ENCODE results near the gene MET. TPM values are rescaled to one million over a fixed set of nuclear protein-coding genes. Genes with fewer than 3 reads are reported as not detected.

MET gene
- total and polyA plus RNA-seq, 10 of the 15 experiments (the other 5 are each of a cell fraction or from before 2014, with no cell fraction given) = 0.01 to 0.21 TPM; not detected in 8

- H3K27ac ChIP-seq (ENCODE audit: control insufficient read depth, insufficient read depth) = no peak overlapping the region
- CTCF ChIA-PET = no interaction called here
- no peaks in the 10 kb centered on the region for H3K79me2 ChIP-seq (ENCODE audit: control insufficient read depth, insufficient read depth, low read length)
- H3K4me1 ChIP-seq (ENCODE audit: control insufficient read depth, insufficient read depth, low read length) = no peaks in the 10 kb centered on the region
- POLR2A ChIA-PET = no interaction called here
- H3K9me3 ChIP-seq (replicated peaks; ENCODE audit: control insufficient read depth, insufficient read depth, low read length) = no peaks in the 10 kb centered on the region
- H2AFZ ChIP-seq (ENCODE audit: control insufficient read depth, low read depth, low read length) = no peak overlapping the region
- no peaks in the 10 kb centered on the region for H4K20me1 ChIP-seq (ENCODE audit: control insufficient read depth, insufficient read depth)
- DNase-seq (ENCODE audit: low read depth, low spot score) = no peak
- in situ Hi-C loops (cut with MboI) = no loop called here
- BruUV-seq (replicated peaks) = no TSS peak
- intact Hi-C loops (cut with micrococcal nuclease; ENCODE audit: unreplicated experiment) = no loop called here
- no peak overlapping the region for H3K4me2 ChIP-seq (ENCODE audit: control insufficient read depth, insufficient read depth)
- H3K9ac ChIP-seq (ENCODE audit: control insufficient read depth, insufficient read depth, low read length) = no peak overlapping the region
- H3K4me3 ChIP-seq = no peak overlapping the region
- RAD21 ChIA-PET (ENCODE audit: unreplicated experiment) = no interaction called here
- SMC1A ChIA-PET (ENCODE audit: uncharacterized antibody, unreplicated experiment) = no interaction called here
- WGBS (ENCODE audit: insufficient coverage, insufficient replicate concordance, low lambda C conversion rate, missing lambda C conversion rate) = 89% methylated on average over 1 of the region's 1 CpG
- peaks cover 1 to 10% of the 10 kb centered on the region in 2 experiments; a peak in 3 of 4 replicates for H3K27me3 ChIP-seq (replicated peaks in 1 of 2; ENCODE audit: control insufficient read depth in 2 of 2, insufficient read depth in 2 of 2, low read length in 1 of 2)
- TF ChIP-seq MTA2 (IDR thresholded peaks at IDR 0.05; ENCODE audit: low read depth) (no peak), YBX1 (IDR thresholded peaks at IDR 0.05) (no peak), MYC (IDR thresholded peaks at IDR 0.05; ENCODE audit: insufficient read depth, insufficient read length, insufficient replicate concordance, low read length, severe bottlenecking) (no peak), ZNF384 (IDR thresholded peaks at IDR 0.05; ENCODE audit: borderline replicate concordance, low read depth, low read length) (no peak), RAD51 (IDR thresholded peaks at IDR 0.05) (no peak), POLR2A (IDR thresholded peaks at IDR 0.05; ENCODE audit: low read depth, low read length) (no peak), RELA (IDR thresholded peaks at IDR 0.05; ENCODE audit: borderline replicate concordance, partially characterized antibody) (no peak), JUNB (IDR thresholded peaks at IDR 0.05) (no peak), NR2C1 (IDR thresholded peaks at IDR 0.05) (no peak), SREBF2 (IDR thresholded peaks at IDR 0.05; ENCODE audit: low read length) (no peak), ZBTB11 (CRISPR knock-in tag; IDR thresholded peaks at IDR 0.05) (no peak), STAT3 (IDR thresholded peaks at IDR 0.05; ENCODE audit: low read depth, low read length) (no peak), CREM (IDR thresholded peaks at IDR 0.05; ENCODE audit: low read depth) (no peak), ZSCAN29 (IDR thresholded peaks at IDR 0.05) (no peak), MYB (IDR thresholded peaks at IDR 0.05; ENCODE audit: borderline replicate concordance, low read depth, low read length) (no peak), RELB (IDR thresholded peaks at IDR 0.05; ENCODE audit: low read depth) (no peak), GATAD2B (conservative IDR thresholded peaks at IDR 0.05; ENCODE audit: low read depth) (no peak), POLR2AphosphoS5 (IDR thresholded peaks at IDR 0.05; ENCODE audit: low read length) (no peak), ZNF207 (IDR thresholded peaks at IDR 0.05; ENCODE audit: borderline replicate concordance) (no peak)
- FAIRE-seq = no peak
- no peaks in the 10 kb centered on the region for H3K36me3 ChIP-seq (ENCODE audit: control insufficient read depth in 2 of 2, insufficient read depth in 2 of 2, low read length in 1 of 2)
- no peak for ATAC-seq
These were observed 59.0 kb downstream of the MET start for GRCh38 chr7:116731023-116731395.
